Right hindlimb (tissue), 1 donor: ENCODE results near the gene ITGA11.

Source experiments
- DNase-seq: peaks from one replicate; pipeline ENCODE4 v3.0.0-alpha.2; 2018

Gene ITGA11

DNA sequence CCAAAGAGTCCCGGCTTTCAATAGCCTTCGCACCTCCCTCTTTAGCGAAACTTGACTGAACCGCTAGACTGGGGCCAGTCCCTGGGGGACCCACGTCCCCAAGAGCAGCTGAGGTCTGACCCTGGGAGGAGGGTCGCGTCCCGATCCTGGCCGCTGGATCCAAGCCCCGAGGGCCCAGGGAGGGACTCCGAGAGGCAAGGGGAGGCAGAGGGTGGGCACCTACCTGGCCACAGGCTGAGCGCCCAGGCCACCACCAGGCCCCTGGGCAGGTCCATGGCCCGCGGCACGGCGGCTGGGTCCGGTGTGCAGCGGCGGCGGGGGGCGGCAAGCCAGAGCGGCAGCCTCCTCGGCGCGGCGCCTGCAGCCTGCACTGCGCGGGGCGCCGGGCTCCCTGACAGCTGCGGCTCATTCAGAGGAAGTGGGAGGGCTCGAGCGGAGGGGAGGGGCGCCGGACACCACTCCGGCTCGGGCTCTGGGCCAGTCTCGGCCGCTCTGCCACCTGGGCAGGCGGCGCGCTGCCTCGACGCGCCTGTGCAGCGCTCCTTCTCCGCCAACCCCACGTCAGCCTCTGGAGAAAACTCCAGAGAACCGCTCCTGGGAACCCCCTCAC, at the start of gene ITGA11:
Gene ITGA11, minus strand, starts transcription at position 372 of the 610 bp plus-strand sequence. Its CDS starts 97 bp downstream, at position 275.
- DNase-seq = peak; percentile 85

DNA sequence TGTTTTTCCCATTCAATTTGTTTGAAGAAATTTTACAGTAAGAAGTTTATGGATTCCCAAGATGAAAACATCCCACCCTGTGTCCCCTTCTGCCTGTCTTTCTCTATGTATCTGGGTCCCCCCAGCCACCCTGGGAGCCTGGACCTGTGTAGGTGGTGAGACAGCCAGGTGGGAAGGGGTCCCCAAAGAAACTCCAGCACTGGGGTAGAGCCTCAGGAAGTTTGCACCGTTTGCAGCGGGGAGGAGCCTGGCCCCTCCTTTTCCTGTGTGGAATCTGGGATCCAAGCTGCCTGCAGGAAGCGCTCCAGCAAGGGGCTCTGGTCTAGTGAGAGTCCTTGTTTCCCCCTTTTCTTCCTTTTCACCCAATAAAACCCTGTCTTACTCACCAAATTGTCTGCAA, 49.4 kb upstream of the ITGA11 start:
- no peak for DNase-seq

- DNase-seq = no peak
Measured at GRCh38 chr15:68480296-68480695, 48.3 kb upstream of the ITGA11 start.

- no peak for DNase-seq
Measured at GRCh38 chr15:68479870-68480269, 47.9 kb upstream of the ITGA11 start.

DNA sequence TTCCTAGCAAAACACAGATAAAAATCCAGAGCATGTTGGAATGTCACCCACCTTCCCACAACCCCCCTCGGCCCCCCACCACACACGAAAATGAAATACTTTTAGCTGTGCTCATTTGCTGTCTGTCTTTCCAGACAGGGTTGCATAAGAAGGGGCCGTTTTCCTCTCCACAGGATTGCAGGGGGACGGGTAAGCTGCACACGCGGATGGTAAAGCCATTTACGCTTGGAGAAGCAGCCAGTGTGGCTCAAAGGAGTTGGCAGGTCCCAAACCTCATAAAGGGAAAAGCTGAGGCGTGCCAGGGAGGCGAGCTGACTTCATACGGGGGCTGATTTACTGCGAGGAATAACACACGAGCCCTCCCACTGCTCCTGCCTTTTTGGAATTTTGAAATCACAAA, 47.4 kb upstream of the ITGA11 start:
- DNase-seq = peak; percentile 80

DNA sequence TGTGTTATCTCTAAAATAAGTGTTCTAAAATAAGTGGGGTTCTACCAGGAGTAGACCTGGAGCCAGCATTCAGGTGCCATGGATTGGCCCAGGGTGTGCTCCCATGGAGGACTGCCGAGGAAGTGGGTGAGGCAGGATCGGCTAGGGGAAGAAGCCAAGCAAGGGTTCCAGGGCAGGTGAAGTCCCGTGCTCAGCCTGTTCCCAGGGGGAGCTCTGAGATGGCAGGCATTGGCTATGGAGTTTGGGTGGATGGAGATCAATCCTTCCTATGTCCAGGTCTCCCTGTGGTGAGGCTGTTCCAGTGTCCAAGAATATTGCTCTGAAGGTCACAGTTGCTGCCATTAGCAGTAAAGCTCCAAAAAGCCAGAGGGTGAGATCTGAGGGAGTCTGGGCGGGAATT, 46.9 kb upstream of the ITGA11 start:
- DNase-seq = no peak

- no peak for DNase-seq
Measured at GRCh38 chr15:68475449-68475848, 43.5 kb upstream of the ITGA11 start.

GRCh38 chr15:68471541-68471940, 39.6 kb upstream of the ITGA11 start:
- no peak for DNase-seq

- DNase-seq = no peak
Measured at GRCh38 chr15:68470976-68471375, 39.0 kb upstream of the ITGA11 start.

DNA sequence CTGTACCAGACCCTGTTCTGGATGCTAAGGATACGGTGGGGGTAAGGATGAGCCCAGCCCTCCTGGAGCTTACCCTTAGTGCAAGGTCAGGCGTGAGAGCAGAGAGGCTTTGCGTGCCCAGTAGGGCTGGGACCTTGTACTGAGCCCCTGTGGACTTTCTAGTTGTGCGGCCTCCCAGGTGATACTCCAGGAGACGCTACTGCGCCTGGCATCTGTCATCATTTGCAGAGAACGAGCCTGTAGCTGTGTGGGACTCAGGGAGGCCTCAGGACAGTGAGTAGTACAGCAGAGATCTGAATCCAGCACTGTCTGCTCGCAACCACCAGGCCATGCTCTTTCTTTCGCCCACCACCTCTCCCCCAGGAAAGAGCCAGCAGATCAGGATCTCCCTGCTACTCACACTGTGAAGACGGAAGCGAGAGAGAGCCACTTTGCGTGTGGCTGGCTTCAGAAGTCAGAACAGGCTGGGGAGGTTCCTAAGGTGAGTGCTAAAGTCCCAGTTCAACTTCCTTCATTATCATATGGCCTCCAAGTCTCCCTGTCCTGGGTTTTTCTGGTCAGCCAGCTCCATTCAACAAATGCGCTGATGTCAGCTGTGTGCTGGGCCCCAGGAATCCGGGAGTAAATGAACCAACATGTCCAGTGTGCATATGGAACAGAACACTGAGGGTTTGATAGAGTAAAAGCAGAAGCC, 38.2 kb upstream of the ITGA11 start:
- no peak for DNase-seq

DNA sequence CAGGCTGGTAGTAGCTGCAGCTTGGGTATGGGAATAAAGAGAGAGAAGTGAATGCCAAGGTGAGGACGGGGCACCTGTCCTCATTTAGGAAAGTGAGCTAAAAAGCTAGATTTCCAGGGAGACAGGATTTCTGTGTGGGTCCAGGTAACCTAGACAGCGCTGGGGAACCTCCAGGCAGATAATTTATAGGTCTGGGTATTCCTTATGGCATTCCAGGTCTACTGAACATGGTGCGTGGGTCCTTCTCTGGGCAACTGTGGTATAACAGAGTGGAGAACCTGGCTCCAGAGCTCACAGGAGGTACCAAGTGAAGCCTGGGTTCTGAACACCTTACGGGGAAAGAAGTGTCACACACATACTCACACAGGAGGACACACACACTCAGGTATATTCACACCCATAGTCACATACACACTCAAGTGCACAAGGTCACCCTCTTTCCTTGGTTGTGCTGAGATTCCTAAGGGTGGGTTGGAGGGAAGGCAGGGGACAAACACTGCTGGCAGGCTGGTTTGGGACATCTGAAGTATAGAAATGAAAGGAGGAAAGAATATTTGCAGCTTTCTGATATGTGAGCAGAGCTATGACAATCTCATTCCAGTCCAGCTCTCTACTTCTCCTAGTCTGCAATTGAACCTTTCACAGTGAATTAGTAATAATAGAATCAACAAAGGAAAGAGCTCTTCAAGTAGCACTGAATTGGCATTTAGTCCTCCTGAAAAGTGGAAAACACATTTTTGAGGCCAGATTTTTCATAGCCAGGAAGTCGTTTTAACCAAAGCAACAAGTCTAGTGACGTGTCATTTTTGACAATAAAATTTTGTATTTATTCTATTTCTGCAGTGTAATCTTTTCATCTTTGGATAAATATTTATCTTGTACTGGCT, 37.4 kb upstream of the ITGA11 start:
- DNase-seq = no peak

GRCh38 chr15:68466876-68467275, 34.9 kb upstream of the ITGA11 start:
- DNase-seq = no peak

DNA sequence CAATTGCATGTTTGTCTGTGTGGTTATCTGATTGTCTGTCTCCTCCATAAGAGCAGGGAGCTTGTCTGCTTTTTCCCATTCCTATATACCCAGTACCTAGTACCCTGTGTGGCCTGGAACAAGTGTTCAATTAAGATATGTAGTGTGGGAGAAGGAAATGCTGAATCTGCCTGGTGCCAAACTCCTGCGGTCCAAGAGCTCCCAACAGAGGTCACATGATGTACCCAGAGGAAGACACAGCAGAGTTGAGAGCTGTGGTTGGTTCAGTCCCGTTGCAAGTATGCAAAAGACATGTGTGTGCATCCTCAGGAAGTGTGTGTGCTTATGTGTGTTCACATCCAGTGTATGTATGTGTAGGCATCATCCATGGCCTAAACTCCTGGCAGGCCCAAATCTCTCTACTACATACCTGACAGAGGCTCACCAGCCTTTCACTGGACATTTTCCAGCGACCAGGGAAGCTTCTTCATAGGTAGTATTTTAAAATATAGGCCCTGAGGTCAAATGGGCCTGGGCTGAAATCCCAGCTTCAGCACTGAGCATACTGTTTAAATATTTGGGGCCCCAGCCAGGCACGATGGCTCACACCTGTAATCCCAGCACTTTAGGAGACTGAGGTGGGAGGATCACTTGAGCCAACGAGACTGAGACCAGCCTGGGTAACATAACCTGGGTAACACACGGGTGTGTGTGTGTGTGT, 34.0 kb upstream of the ITGA11 start:
- no peak for DNase-seq

DNA sequence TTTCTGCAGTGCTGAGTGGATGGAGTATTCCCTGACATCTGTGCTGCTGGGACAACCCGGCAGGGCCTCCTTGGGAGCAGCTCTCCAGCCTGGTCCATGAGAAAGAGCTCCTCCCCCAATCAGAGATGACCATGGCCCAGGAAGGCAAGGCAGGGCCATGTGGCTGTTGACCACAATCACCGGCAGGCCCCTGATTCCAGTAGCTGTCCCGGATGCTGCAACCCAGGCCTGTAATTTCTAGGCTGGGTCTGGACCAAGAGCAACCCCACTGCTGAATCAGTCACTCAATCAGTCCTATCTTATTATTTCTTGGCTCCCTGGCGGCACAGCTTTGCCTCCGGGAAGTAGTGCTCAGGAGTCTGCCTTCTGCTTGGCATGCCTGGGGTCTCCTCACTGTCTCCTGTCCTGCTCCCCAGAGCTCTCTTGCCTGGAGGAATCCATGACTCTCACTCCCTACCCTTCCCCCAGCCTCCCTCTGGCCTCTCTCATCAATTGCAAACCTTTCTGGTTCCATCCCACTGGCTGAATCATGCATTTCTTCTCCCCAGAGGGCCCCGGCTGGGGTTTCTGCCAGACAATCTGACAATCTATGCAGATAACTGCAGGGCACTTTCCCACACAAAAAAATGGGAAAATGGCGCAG, 32.6 kb upstream of the ITGA11 start:
- peak; percentile 41 for DNase-seq

- no peak for DNase-seq
Measured at GRCh38 chr15:68463996-68464395, 32.0 kb upstream of the ITGA11 start.

GRCh38 chr15:68463444-68463843, 31.5 kb upstream of the ITGA11 start:
- DNase-seq = no peak

DNA sequence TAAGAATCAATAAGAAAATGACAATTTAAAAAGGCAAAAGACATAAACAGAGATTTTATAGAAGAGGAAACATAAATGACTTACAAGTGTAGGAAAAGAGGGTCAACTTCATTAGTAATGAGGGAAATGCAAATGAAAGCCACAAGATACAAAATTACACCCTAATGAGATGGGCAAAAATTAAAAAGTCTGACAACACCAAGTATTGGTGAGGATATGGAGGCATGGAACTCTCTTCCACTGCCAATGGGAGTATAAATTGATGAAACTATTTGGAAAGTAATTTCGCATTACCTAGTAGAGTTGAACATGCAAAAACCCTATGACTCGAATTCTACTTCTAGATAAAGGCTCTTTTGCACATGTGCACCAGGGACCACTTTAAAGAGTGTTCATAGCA, 28.2 kb upstream of the ITGA11 start:
- no peak for DNase-seq

GRCh38 chr15:68450192-68450591, 18.2 kb upstream of the ITGA11 start:
- DNase-seq = no peak

DNA sequence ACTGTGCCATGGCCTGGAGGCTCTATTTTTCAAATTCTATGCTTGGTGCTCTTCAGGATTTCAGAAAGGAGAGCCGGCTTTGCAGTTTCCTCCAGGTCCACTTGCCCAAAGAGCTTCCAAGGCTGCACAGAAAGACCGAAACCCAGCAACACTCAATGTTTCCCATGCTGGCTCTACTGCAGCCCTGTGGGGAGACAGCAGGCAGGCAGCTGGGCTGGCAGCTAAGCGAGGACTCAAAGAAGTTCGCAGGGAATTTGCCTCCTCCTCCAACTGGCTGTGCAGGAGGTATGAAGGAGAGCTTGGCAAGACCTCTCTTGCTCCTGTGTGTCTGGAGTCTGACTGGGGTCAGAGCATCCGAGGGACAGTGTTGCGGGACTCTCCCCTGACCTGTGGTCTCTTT, 17.4 kb upstream of the ITGA11 start:
- no peak for DNase-seq

DNA sequence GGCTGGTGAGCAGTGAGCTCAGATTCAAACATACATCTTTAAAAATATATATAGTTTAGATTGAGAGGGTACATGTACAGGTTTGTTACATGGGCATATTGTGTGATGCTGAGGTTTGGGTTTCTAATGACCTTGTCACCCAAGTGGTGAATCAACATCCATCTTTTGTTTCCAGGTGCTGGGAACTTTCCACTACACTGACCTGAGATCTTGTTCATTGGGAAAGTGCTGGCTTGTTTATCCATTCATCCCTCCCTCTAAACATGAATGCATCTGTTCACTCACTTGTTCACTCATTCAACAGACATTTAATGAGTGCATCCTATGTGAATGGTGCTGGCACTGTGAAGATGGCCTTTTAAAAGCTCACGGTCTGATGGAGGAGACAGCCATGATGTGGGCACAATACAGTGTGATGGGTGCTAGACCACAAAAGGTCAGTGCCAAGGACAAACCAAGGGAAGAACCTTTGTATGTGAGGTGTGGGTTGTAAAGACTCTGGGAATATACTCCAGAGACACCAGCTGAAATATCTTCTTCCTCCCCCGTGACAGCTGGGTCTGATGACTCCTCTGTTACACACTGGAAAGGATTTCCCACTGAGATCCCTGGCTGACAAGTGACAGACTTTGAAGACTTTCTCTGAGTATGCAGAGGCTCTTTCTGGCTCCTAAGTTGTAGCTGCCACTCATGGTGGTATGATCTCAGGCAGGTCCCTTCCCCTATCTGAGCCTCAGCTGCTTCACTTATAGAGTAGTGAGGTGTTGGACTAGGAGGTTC, 16.2 kb upstream of the ITGA11 start:
- no peak for DNase-seq

DNA sequence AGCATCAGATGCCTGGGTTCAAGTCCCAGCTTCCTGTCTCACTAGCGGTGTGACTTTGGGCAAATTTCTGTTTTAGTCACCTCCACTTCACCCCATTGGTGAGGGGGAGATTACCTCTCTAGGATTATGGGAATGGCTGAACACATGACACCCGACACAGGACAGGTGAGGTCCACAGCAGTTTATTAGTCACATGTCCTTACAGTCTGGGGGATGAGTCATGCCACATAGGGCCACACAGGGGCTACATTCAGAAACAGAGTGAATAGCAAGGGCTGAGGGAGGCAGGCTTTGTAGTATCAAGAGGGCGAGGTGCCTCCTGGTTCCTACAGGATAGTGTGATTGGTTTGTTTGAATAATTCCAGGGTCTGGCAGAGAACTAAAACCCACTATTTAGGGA, 15.2 kb upstream of the ITGA11 start:
- no peak for DNase-seq

DNA sequence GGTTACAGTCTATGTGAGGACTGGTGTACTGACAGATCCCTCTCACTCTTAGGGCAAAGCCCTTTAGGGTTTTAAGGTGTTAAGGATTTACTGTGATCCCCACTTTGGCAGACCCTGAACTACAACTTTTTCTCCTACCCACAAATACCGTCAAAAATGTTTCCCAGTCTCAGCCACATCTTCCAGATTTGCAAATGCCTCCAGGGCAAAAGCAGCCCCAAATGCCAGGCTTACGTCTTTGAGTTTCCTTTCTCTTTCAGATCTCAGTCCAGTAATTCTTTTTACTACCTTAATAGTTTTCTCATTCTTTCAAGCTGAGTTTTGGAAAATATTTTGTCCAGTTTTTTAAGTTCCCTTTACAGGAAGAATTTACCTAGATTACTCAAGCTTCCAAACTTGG, 13.4 kb upstream of the ITGA11 start:
- DNase-seq = no peak
